GM23248 (cell line): ENCODE measurements around the gene SIPA1L3.

Experiments used
- EZH2 ChIP-seq: fragments of 200-600 bp; sonication (generic); IDR thresholded peaks from 2 replicates; pipeline ENCODE4 v1.6.1; 2018; ENCODE audit warnings: antibody characterized with exemption, mild to moderate bottlenecking; ENCODE audit not compliant: insufficient read depth, poor library complexity, severe bottlenecking
- EZH2phosphoT487 ChIP-seq: fragments of 200-600 bp; sonication (generic); IDR thresholded peaks from 2 replicates; pipeline ENCODE4 v1.6.1; 2018; ENCODE audit warnings: antibody characterized with exemption, moderate library complexity, mild to moderate bottlenecking, low read depth; ENCODE audit not compliant: insufficient read depth

- TF ChIP-seq EZH2 = no peak
- TF ChIP-seq EZH2phosphoT487 = no peak
These were observed 52.7 kb downstream of the SIPA1L3 start for GRCh38 chr19:37959665-37960114.
